ENCODE measurements around the gene TFCP2L1.

DNA sequence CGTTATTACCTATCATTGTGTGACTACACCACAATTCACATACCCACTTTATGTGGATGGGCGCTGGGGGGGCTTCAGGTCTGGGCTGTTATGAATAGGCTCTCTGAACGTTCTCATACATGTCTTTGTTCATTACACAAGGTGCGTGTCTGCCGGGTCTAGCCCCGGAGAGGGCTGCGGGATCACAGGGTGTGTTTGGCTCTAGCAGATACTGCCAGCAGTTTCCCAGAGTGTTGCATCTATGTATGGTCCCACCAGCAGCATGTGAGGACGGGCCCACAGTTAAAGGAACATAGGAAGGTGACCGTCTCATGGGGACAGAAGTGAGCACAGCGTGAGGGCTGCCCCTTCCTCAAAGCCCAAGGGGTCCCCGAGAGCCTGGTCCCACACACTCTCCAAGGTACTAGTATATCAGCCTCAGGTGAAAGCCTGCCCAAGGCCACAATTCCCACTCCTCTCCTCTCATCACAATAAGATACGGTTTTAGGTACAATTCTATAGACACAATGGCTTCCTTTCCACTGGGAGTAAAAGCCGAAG lies 48.8 kb downstream of the TFCP2L1 start:
- no peak for TF ChIP-seq CTCF (conservative IDR thresholded peaks at IDR 0.05; ENCODE audit: low read depth in 2 of 2)
- TF ChIP-seq EZH2phosphoT487 (IDR thresholded peaks at IDR 0.05; ENCODE audit: unreplicated experiment): no peak
- TF ChIP-seq POLR2AphosphoS5 (IDR thresholded peaks at IDR 0.05; ENCODE audit: low read depth): no peak
- TF ChIP-seq CREB1 (CRISPR knock-in tag; IDR thresholded peaks at IDR 0.05; ENCODE audit: low read depth): no peak
- TF ChIP-seq EZH2 (IDR thresholded peaks at IDR 0.05; ENCODE audit: low read depth, unreplicated experiment): no peak
- no peak for TF ChIP-seq REST (IDR thresholded peaks at IDR 0.05; ENCODE audit: unreplicated experiment)
- no peak for TF ChIP-seq ZNF331 (CRISPR knock-in tag; IDR thresholded peaks at IDR 0.05; ENCODE audit: low read depth)
- TF ChIP-seq ZNF462 (CRISPR knock-in tag; IDR thresholded peaks at IDR 0.05): no peak
- no peak for TF ChIP-seq NANOG (IDR thresholded peaks at IDR 0.05; ENCODE audit: borderline replicate concordance)
- TF ChIP-seq, protein P1, sequence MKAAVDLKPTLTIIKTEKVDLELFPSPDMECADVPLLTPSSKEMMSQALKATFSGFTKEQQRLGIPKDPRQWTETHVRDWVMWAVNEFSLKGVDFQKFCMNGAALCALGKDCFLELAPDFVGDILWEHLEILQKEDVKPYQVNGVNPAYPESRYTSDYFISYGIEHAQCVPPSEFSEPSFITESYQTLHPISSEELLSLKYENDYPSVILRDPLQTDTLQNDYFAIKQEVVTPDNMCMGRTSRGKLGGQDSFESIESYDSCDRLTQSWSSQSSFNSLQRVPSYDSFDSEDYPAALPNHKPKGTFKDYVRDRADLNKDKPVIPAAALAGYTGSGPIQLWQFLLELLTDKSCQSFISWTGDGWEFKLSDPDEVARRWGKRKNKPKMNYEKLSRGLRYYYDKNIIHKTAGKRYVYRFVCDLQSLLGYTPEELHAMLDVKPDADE (IDR thresholded peaks at IDR 0.05): no peak
- TF ChIP-seq JUNB (IDR thresholded peaks at IDR 0.05; ENCODE audit: unreplicated experiment): no peak

All from GM23338 (cell line).